Measurements from ENCODE around the gene RDX.

Gene RDX

GRCh38 chr11:110165039-110165925 is 131.1 kb downstream of the RDX start:
- DNase-seq = no peak

GRCh38 chr11:110162216-110162615 is 134.2 kb downstream of the RDX start:
- no peak for DNase-seq

GRCh38 chr11:110161061-110161460 is 135.4 kb downstream of the RDX start:
- no peak for DNase-seq

- DNase-seq = no peak
Measured at GRCh38 chr11:110160437-110160836, 136.0 kb downstream of the RDX start.

- no peak for DNase-seq
Measured at GRCh38 chr11:110160016-110160415, 136.4 kb downstream of the RDX start.

GRCh38 chr11:110159476-110159875 is 136.9 kb downstream of the RDX start:
- DNase-seq = no peak

GRCh38 chr11:110158317-110159200 is 137.9 kb downstream of the RDX start:
- no peak for DNase-seq

GRCh38 chr11:110156503-110156902 is 139.9 kb downstream of the RDX start:
- DNase-seq = no peak

GRCh38 chr11:110153474-110153873 is 142.9 kb downstream of the RDX start:
- DNase-seq = no peak

GRCh38 chr11:110152199-110152598 is 144.2 kb downstream of the RDX start:
- DNase-seq = no peak

GRCh38 chr11:110148775-110149744 is 147.4 kb downstream of the RDX start:
- peak; percentile 13 for DNase-seq

- peak; percentile 11 for DNase-seq
Measured at GRCh38 chr11:110147962-110148709, 148.3 kb downstream of the RDX start.

GRCh38 chr11:110141812-110142211 is 154.6 kb downstream of the RDX start:
- DNase-seq = no peak

- no peak for DNase-seq
Measured at GRCh38 chr11:110134110-110134509, 162.3 kb downstream of the RDX start.

- no peak for DNase-seq
Measured at GRCh38 chr11:110133160-110133559, 163.3 kb downstream of the RDX start.

- DNase-seq = no peak
Measured at GRCh38 chr11:110131386-110132123, 164.9 kb downstream of the RDX start.

- DNase-seq = no peak
Measured at GRCh38 chr11:110130642-110131238, 165.7 kb downstream of the RDX start.

- DNase-seq = no peak
Measured at GRCh38 chr11:110128161-110128560, 168.3 kb downstream of the RDX start.

- no peak for DNase-seq
Measured at GRCh38 chr11:110126936-110127335, 169.5 kb downstream of the RDX start.

GRCh38 chr11:110125632-110126031 is 170.8 kb downstream of the RDX start:
- DNase-seq = no peak
